Colonic mucosa (tissue), 4 donors: Measurements from ENCODE around the gene MBLAC1. TPM values are rescaled to one million over a fixed set of nuclear protein-coding genes. Genes with fewer than 3 reads are reported as not detected.

Experiments used
- DNase-seq: peaks from one replicate; pipeline ENCODE4 v3.0.0-alpha.2; 2020
- H3K27ac ChIP-seq: fragments of 200-600 bp; one replicate; pipeline ENCODE4 v1.8.0; 2021
- H3K27me3 ChIP-seq: fragments of 200-600 bp; one replicate; pipeline ENCODE4 v1.8.0; 2021
- H3K36me3 ChIP-seq: fragments of 200-600 bp; one replicate; pipeline ENCODE4 v1.8.0; 2021
- H3K4me1 ChIP-seq: fragments of 200-600 bp; one replicate; pipeline ENCODE4 v1.8.0; 2021; ENCODE audit warnings: mild to moderate bottlenecking
- H3K4me3 ChIP-seq: fragments of 200-600 bp; one replicate; pipeline ENCODE4 v1.8.0; 2021
- H3K9ac ChIP-seq, 2 donors: one replicate each; pipeline ENCODE4 v1.7.0; 2013; ENCODE audit warnings: control low read depth in 2 of 2, low read depth in 2 of 2, low read length in 2 of 2
- H3K9me3 ChIP-seq: fragments of 200-600 bp; one replicate; pipeline ENCODE4 v1.8.0; 2021
- CTCF ChIP-seq: fragments of 200-600 bp; IDR thresholded peaks from one replicate; pipeline ENCODE4 v1.8.0; 2022; ENCODE audit warnings: antibody characterized with exemption, mild to moderate bottlenecking
- intact Hi-C: fragments of 100-400 bp; cut with DNase I; formaldehyde crosslinking; loops from one replicate; pipeline ENCODE4 v1.14.1; 2022
- total RNA-seq, 2 donors: library from RNA; stranded (reverse); fragmentation: NEBNext Ultra II Directional in 1 of 2; extraction: Animal tissue kit (Norgen Biotek cat#: 25700) in 1 of 2; gene quantifications; one replicate each; pipeline ENCODE4 v1.2.1, GENCODE V29; 2021
- donor health status: healthy.
- donor health status: DM: no; HTN: no; CAD: no.
- donor health status: DM: no; HTN: no; CAD: no.

MBLAC1 gene
- total RNA-seq, 2 donors from 2014 or later = 1.9 to 4.1 TPM

GRCh38 chr7:100107125-100107737 lies 19.5 kb upstream of the MBLAC1 start:
- Histone ChIP-seq H3K9ac (no peak overlapping the region), H3K9me3 (no peaks in the 10 kb centered on the region), H3K4me1 (no peaks in the 10 kb centered on the region), H3K27ac (no peak overlapping the region), H3K4me3 (no peak overlapping the region), H3K36me3 (no peaks in the 10 kb centered on the region), H3K27me3 (no peaks in the 10 kb centered on the region)
- no peak for TF ChIP-seq CTCF
- DNase-seq = no peak
- intact Hi-C loops = no loop called here

GRCh38 chr7:100107890-100108289 lies 18.9 kb upstream of the MBLAC1 start:
- Histone ChIP-seq H3K4me1 (no peaks in the 10 kb centered on the region), H3K9me3 (no peaks in the 10 kb centered on the region), H3K36me3 (no peaks in the 10 kb centered on the region), H3K9ac (no peak overlapping the region), H3K27me3 (no peaks in the 10 kb centered on the region), H3K27ac (no peak overlapping the region), H3K4me3 (no peak overlapping the region)
- DNase-seq = no peak
- intact Hi-C loops = no loop called here
- no peak for TF ChIP-seq CTCF

- Histone ChIP-seq H3K36me3 (no peaks in the 10 kb centered on the region), H3K4me1 (no peaks in the 10 kb centered on the region), H3K9ac (no peak overlapping the region), H3K9me3 (no peaks in the 10 kb centered on the region), H3K4me3 (no peak overlapping the region), H3K27me3 (no peaks in the 10 kb centered on the region), H3K27ac (no peak overlapping the region)
- no peak for TF ChIP-seq CTCF
- no peak for DNase-seq
- intact Hi-C loops = no loop called here
These were observed 17.1 kb upstream of the MBLAC1 start for GRCh38 chr7:100109521-100110163.

GRCh38 chr7:100111156-100111555 lies 15.6 kb upstream of the MBLAC1 start:
- intact Hi-C loops = no loop called here
- Histone ChIP-seq H3K36me3 (no peaks in the 10 kb centered on the region), H3K4me1 (no peaks in the 10 kb centered on the region), H3K9ac (no peak overlapping the region), H3K27ac (no peak overlapping the region), H3K4me3 (no peak overlapping the region), H3K9me3 (no peaks in the 10 kb centered on the region), H3K27me3 (no peaks in the 10 kb centered on the region)
- TF ChIP-seq CTCF = no peak
- DNase-seq = no peak

- no peak for TF ChIP-seq CTCF
- Histone ChIP-seq H3K9me3 (no peaks in the 10 kb centered on the region), H3K36me3 (no peaks in the 10 kb centered on the region), H3K4me3 (no peak overlapping the region), H3K27me3 (no peaks in the 10 kb centered on the region), H3K9ac (no peak overlapping the region), H3K27ac (no peak overlapping the region), H3K4me1 (no peaks in the 10 kb centered on the region)
- intact Hi-C loops = no loop called here
- no peak for DNase-seq
These were observed 14.9 kb upstream of the MBLAC1 start for GRCh38 chr7:100111914-100112313.
